Activated CD4-positive, alpha-beta memory T cell treated with anti-CD3 and anti-CD28 coated beads, Interleukin-2, amount 10 ng/mL, durations not matched to agents 7 days and 5 days (primary cell): ENCODE results near the gene FSTL5. TPM values are rescaled to one million over a fixed set of nuclear protein-coding genes. Genes with fewer than 3 reads are reported as not detected.

ENCODE experiments used
- CTCF ChIA-PET: fragments of 350-600 bp; sonication (Branson Sonifier 250); formaldehyde crosslinking; loops from one replicate; lab custom pipeline; 2021; ENCODE audit warnings: antibody characterized with exemption, inconsistent platforms; lab: Charles Lee
- POLR2A ChIA-PET: fragments of 350-600 bp; sonication (Branson Sonifier 250); formaldehyde crosslinking; loops from one replicate; lab custom pipeline; 2021; ENCODE audit warnings: antibody characterized with exemption; lab: Charles Lee
- DNase-seq: peaks from one replicate; pipeline ENCODE4 v3.0.0-alpha.2; 2020
- H3K27ac Mint-ChIP-seq: one replicate; pipeline ENCODE4 v1.8.0; 2021; ENCODE audit warnings: mild to moderate bottlenecking, mixed read lengths
- H3K27me3 Mint-ChIP-seq: one replicate; pipeline ENCODE4 v1.8.0; 2021; ENCODE audit warnings: mixed read lengths
- H3K36me3 Mint-ChIP-seq: one replicate; pipeline ENCODE4 v1.8.0; 2021; ENCODE audit warnings: low read depth, mixed read lengths
- H3K4me1 Mint-ChIP-seq: one replicate; pipeline ENCODE4 v1.8.0; 2021; ENCODE audit warnings: mixed read lengths
- H3K4me3 Mint-ChIP-seq: one replicate; pipeline ENCODE4 v1.8.0; 2021; ENCODE audit warnings: mild to moderate bottlenecking, mixed read lengths
- H3K9me3 Mint-ChIP-seq: one replicate; pipeline ENCODE4 v1.8.0; 2021; ENCODE audit warnings: mixed read lengths
- total RNA-seq, 2 experiments: library from RNA; stranded (reverse); gene quantifications; one replicate each; pipeline ENCODE4 v1.2.3, GENCODE V29; 2021

The FSTL5 gene
- total RNA-seq, 2 experiments from 2014 or later: not detected

- Mint-ChIP-seq H3K27me3 (no peaks in the 10 kb centered on the region), H3K36me3 (no peaks in the 10 kb centered on the region), H3K27ac (no peak overlapping the region), H3K4me1 (no peaks in the 10 kb centered on the region), H3K4me3 (no peak overlapping the region), H3K9me3 (peaks cover 2% of the 10 kb centered on the region)
- POLR2A ChIA-PET: no interaction called here
- CTCF ChIA-PET: no interaction called here
- DNase-seq: no peak
These were observed 256.2 kb downstream of the FSTL5 start for GRCh38 chr4:161907590-161907955.

GRCh38 chr4:161906836-161907589, 256.8 kb downstream of the FSTL5 start:
- Mint-ChIP-seq H3K36me3 (no peaks in the 10 kb centered on the region), H3K27me3 (no peaks in the 10 kb centered on the region), H3K4me3 (no peak overlapping the region), H3K27ac (no peak overlapping the region), H3K4me1 (no peaks in the 10 kb centered on the region), H3K9me3 (peaks cover 2% of the 10 kb centered on the region)
- ChIA-PET POLR2A (no interaction called here), CTCF (no interaction called here)
- DNase-seq: no peak

GRCh38 chr4:161900110-161900509, 263.7 kb downstream of the FSTL5 start:
- POLR2A ChIA-PET: no interaction called here
- peaks cover 4% of the 10 kb centered on the region for H3K9me3 Mint-ChIP-seq
- H3K4me3 Mint-ChIP-seq: no peak overlapping the region
- no peaks in the 10 kb centered on the region for H3K4me1 Mint-ChIP-seq
- no peak for DNase-seq
- CTCF ChIA-PET: no interaction called here
- H3K27me3 Mint-ChIP-seq: no peaks in the 10 kb centered on the region
- H3K27ac Mint-ChIP-seq: no peak overlapping the region
- no peaks in the 10 kb centered on the region for H3K36me3 Mint-ChIP-seq

- peaks cover 4% of the 10 kb centered on the region for H3K9me3 Mint-ChIP-seq
- no peak for DNase-seq
- H3K27ac Mint-ChIP-seq: no peak overlapping the region
- H3K4me1 Mint-ChIP-seq: no peaks in the 10 kb centered on the region
- no peaks in the 10 kb centered on the region for H3K36me3 Mint-ChIP-seq
- ChIA-PET CTCF (no interaction called here), POLR2A (no interaction called here)
- no peak overlapping the region for H3K4me3 Mint-ChIP-seq
- no peaks in the 10 kb centered on the region for H3K27me3 Mint-ChIP-seq
These were observed 269.2 kb downstream of the FSTL5 start for GRCh38 chr4:161894493-161895167.

- DNase-seq: no peak
- Mint-ChIP-seq H3K4me1 (no peaks in the 10 kb centered on the region), H3K27ac (no peak overlapping the region), H3K36me3 (no peaks in the 10 kb centered on the region), H3K27me3 (no peaks in the 10 kb centered on the region), H3K9me3 (peaks cover 4% of the 10 kb centered on the region), H3K4me3 (no peak overlapping the region)
- CTCF ChIA-PET: no interaction called here
- POLR2A ChIA-PET: no interaction called here
These were observed 269.8 kb downstream of the FSTL5 start for GRCh38 chr4:161894014-161894413.

- DNase-seq: no peak
- H3K36me3 Mint-ChIP-seq: no peaks in the 10 kb centered on the region
- ChIA-PET CTCF (no interaction called here), POLR2A (no interaction called here)
- no peaks in the 10 kb centered on the region for H3K9me3 Mint-ChIP-seq
- no peaks in the 10 kb centered on the region for H3K27me3 Mint-ChIP-seq
- H3K4me3 Mint-ChIP-seq: no peak overlapping the region
- H3K4me1 Mint-ChIP-seq: no peaks in the 10 kb centered on the region
- no peak overlapping the region for H3K27ac Mint-ChIP-seq
These were observed 270.2 kb downstream of the FSTL5 start for GRCh38 chr4:161893566-161893965.

GRCh38 chr4:161892951-161893350, 270.8 kb downstream of the FSTL5 start:
- no peaks in the 10 kb centered on the region for H3K4me1 Mint-ChIP-seq
- no peak overlapping the region for H3K27ac Mint-ChIP-seq

GRCh38 chr4:161883157-161883556, 280.6 kb downstream of the FSTL5 start:
- H3K9me3 Mint-ChIP-seq: peaks cover 2% of the 10 kb centered on the region
- POLR2A ChIA-PET: no interaction called here
- no peak for DNase-seq
- H3K27ac Mint-ChIP-seq: no peak overlapping the region
- H3K4me3 Mint-ChIP-seq: no peak overlapping the region
- CTCF ChIA-PET: no interaction called here
- no peaks in the 10 kb centered on the region for H3K27me3 Mint-ChIP-seq
- H3K36me3 Mint-ChIP-seq: no peaks in the 10 kb centered on the region
- H3K4me1 Mint-ChIP-seq: no peaks in the 10 kb centered on the region

More at GRCh38 chr4:161892951-161893350, 270.8 kb downstream of the FSTL5 start:
- H3K27me3 Mint-ChIP-seq: no peaks in the 10 kb centered on the region
- no peaks in the 10 kb centered on the region for H3K36me3 Mint-ChIP-seq
- POLR2A ChIA-PET: no interaction called here
- DNase-seq: no peak
- CTCF ChIA-PET: no interaction called here
- no peak overlapping the region for H3K4me3 Mint-ChIP-seq
- no peaks in the 10 kb centered on the region for H3K9me3 Mint-ChIP-seq

GRCh38 chr4:161881370-161881769, 282.4 kb downstream of the FSTL5 start:
- no peak overlapping the region for H3K4me3 Mint-ChIP-seq
- H3K27me3 Mint-ChIP-seq: no peaks in the 10 kb centered on the region
- no peak for DNase-seq
- ChIA-PET CTCF (no interaction called here), POLR2A (no interaction called here)
- H3K27ac Mint-ChIP-seq: no peak overlapping the region
- no peaks in the 10 kb centered on the region for H3K4me1 Mint-ChIP-seq
- H3K36me3 Mint-ChIP-seq: no peaks in the 10 kb centered on the region
- peaks cover 2% of the 10 kb centered on the region for H3K9me3 Mint-ChIP-seq

- Mint-ChIP-seq H3K27ac (no peak overlapping the region), H3K9me3 (peaks cover 8% of the 10 kb centered on the region), H3K27me3 (no peaks in the 10 kb centered on the region), H3K36me3 (no peaks in the 10 kb centered on the region), H3K4me3 (no peak overlapping the region), H3K4me1 (no peaks in the 10 kb centered on the region)
- DNase-seq: no peak
- CTCF ChIA-PET: no interaction called here
- POLR2A ChIA-PET: no interaction called here
These were observed 294.3 kb downstream of the FSTL5 start for GRCh38 chr4:161869511-161869910.

- peaks cover 2% of the 10 kb centered on the region for H3K9me3 Mint-ChIP-seq
- CTCF ChIA-PET: no interaction called here
- DNase-seq: no peak
- H3K27me3 Mint-ChIP-seq: no peaks in the 10 kb centered on the region
- POLR2A ChIA-PET: no interaction called here
- no peak overlapping the region for H3K4me3 Mint-ChIP-seq
- H3K27ac Mint-ChIP-seq: no peak overlapping the region
- H3K36me3 Mint-ChIP-seq: no peaks in the 10 kb centered on the region
- H3K4me1 Mint-ChIP-seq: no peaks in the 10 kb centered on the region
These were observed 307.0 kb downstream of the FSTL5 start for GRCh38 chr4:161856711-161857326.

GRCh38 chr4:161850631-161851030, 313.2 kb downstream of the FSTL5 start:
- Mint-ChIP-seq H3K9me3 (peaks cover 9% of the 10 kb centered on the region), H3K4me1 (no peaks in the 10 kb centered on the region), H3K4me3 (no peak overlapping the region), H3K27ac (no peak overlapping the region), H3K27me3 (no peaks in the 10 kb centered on the region), H3K36me3 (no peaks in the 10 kb centered on the region)
- DNase-seq: no peak
- ChIA-PET POLR2A (no interaction called here), CTCF (no interaction called here)

- no peak for DNase-seq
- Mint-ChIP-seq H3K4me3 (no peak overlapping the region), H3K27me3 (no peaks in the 10 kb centered on the region), H3K9me3 (no peaks in the 10 kb centered on the region), H3K27ac (no peak overlapping the region), H3K36me3 (no peaks in the 10 kb centered on the region), H3K4me1 (no peaks in the 10 kb centered on the region)
- ChIA-PET CTCF (no interaction called here), POLR2A (no interaction called here)
These were observed 322.0 kb downstream of the FSTL5 start for GRCh38 chr4:161841759-161842158.
